ENCODE results near the gene PDZRN3.

- TF ChIP-seq CTCF (conservative IDR thresholded peaks at IDR 0.05; ENCODE audit: low read depth, low read length) = no peak
- TF ChIP-seq EZH2 (IDR thresholded peaks at IDR 0.05; ENCODE audit: borderline replicate concordance, low read depth, low read length, poor library complexity, severe bottlenecking) = no peak
Measured at GRCh38 chr3:73569246-73569760, 55.4 kb downstream of the PDZRN3 start.

Data from A673 (cell line).